ENCODE data around the gene BLTP1.
A peak's percentile ranks its signal among the peaks of the same experiment; 100 is the strongest.
"Not testable (repeated sequence)": the region's sequence is repeated elsewhere in the genome, so short reads cannot be mapped to it uniquely, and the experiment has no call there.

Gene BLTP1

GRCh38 chr4:122151982-122152710, at the start of gene BLTP1:
Gene BLTP1 (plus strand): TSS chr4:122152331. CDS start chr4:122170648, 18,317 bp downstream.
- no peak for TF ChIP-seq GATA1 (IDR thresholded peaks at IDR 0.05; ENCODE audit: low read depth, low read length)
- TF ChIP-seq POLR2A (IDR thresholded peaks at IDR 0.05; ENCODE audit: low read length): peak; percentile 79
- DNase-seq: peak; percentile 91 to 94

GRCh38 chr4:122104184-122104583, 47.9 kb upstream of the BLTP1 start:
- TF ChIP-seq GATA1 (IDR thresholded peaks at IDR 0.05; ENCODE audit: low read depth, low read length) (no peak), POLR2A (IDR thresholded peaks at IDR 0.05; ENCODE audit: low read length) (no peak)
- no peak for DNase-seq

GRCh38 chr4:122107680-122108079, 44.5 kb upstream of the BLTP1 start:
- TF ChIP-seq POLR2A (IDR thresholded peaks at IDR 0.05; ENCODE audit: low read length) (no peak), GATA1 (IDR thresholded peaks at IDR 0.05; ENCODE audit: low read depth, low read length) (no peak)
- DNase-seq: no peak

DNA sequence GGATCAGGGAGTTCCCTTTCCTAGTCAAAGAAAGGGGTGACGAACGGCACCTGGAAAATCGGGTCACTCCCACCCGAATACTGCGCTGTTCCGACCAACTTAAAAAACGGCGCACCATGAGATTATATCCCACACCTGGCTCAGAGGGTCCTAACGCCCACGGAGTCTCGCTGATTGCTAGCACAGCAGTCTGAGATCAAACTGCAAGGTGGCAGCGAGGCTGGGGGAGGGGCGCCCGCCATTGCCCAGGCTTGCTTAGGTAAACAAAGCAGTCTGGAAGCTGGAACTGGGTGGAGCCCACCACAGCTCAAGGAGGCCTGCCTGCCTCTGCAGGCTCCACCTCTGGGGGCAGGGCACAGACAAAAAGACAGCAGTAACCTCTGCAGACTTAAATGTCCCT, 41.8 kb upstream of the BLTP1 start:
- not testable (repeated sequence) for DNase-seq

- TF ChIP-seq POLR2A (IDR thresholded peaks at IDR 0.05; ENCODE audit: low read length) (no peak), GATA1 (IDR thresholded peaks at IDR 0.05; ENCODE audit: low read depth, low read length) (no peak)
- DNase-seq: peak; percentile 36 to 57
Observed at GRCh38 chr4:122117743-122118142, 34.4 kb upstream of the BLTP1 start.

DNA sequence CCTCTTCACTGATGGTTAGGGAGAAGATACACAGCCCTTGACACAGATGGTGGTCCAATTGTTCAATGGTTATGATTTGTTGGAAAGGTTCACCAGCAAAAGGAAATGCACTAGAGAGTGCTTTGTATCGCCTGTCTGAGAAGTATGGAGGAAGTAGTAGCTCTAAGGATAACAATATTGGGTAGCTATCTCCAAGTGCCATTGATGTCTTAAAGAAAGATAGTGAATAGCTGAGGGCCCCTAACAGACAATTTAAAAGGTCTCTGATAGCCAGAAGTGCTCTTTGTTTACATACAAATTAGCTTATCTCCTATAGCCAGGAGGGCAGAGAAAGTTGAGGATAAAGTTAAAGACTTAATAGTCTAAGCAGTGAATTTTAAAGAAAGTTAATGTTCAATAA, 33.9 kb upstream of the BLTP1 start:
- DNase-seq: peak; percentile 49 to 79
- TF ChIP-seq GATA1 (IDR thresholded peaks at IDR 0.05; ENCODE audit: low read depth, low read length) (no peak), POLR2A (IDR thresholded peaks at IDR 0.05; ENCODE audit: low read length) (no peak)

DNA sequence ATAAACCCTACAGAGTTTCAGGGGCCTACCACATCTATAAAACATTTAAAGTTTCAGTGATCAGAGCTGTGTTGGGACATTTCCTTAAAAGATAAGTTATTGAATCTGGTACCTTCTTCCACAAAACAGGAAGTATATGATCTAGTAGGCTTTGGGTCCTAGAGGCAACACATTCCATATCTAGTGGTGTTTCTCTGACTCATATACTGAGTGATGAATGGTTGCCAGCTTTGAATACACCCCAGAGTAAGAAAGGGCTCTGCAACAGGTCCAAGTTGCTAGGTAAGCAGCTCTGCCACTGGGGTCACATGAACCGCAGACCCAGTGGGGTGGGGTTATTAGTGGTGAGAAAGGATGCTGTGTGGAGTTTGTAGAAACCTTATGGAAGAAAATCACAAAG, 32.4 kb upstream of the BLTP1 start:
- TF ChIP-seq POLR2A (IDR thresholded peaks at IDR 0.05; ENCODE audit: low read length) (no peak), GATA1 (IDR thresholded peaks at IDR 0.05; ENCODE audit: low read depth, low read length) (no peak)

DNA sequence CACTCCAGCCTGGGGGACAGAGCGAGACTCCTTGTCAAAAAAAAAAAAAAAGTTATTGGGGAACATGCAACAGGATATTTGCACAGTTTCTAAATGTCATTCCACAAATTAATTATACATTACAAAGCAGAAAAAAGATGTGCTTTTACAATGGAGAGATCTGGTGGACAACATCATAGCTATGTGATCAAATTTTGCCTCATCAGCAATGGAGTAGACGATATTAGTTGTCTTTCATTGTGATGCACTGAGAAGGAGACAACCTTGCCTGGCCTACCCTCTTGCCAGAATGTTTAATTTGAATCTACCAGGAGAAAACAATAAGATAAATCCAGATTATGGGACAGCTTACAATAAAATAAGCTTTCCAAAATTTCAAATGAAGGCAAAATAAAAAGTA, 30.5 kb upstream of the BLTP1 start:
- TF ChIP-seq GATA1 (IDR thresholded peaks at IDR 0.05; ENCODE audit: low read depth, low read length) (no peak), POLR2A (IDR thresholded peaks at IDR 0.05; ENCODE audit: low read length) (no peak)
- no peak for DNase-seq

More for the DNA sequence above, 32.4 kb upstream of the BLTP1 start:
- DNase-seq: no peak

- TF ChIP-seq GATA1 (IDR thresholded peaks at IDR 0.05; ENCODE audit: low read depth, low read length): no peak
- TF ChIP-seq POLR2A (IDR thresholded peaks at IDR 0.05; ENCODE audit: low read length): no peak
- DNase-seq: peak in 1 of 2 experiments; percentile 58
Observed at GRCh38 chr4:122122083-122122482, 30.0 kb upstream of the BLTP1 start.

- DNase-seq: no peak
- TF ChIP-seq GATA1 (IDR thresholded peaks at IDR 0.05; ENCODE audit: low read depth, low read length) (no peak), POLR2A (IDR thresholded peaks at IDR 0.05; ENCODE audit: low read length) (no peak)
Observed at GRCh38 chr4:122129061-122129460, 23.1 kb upstream of the BLTP1 start.

DNA sequence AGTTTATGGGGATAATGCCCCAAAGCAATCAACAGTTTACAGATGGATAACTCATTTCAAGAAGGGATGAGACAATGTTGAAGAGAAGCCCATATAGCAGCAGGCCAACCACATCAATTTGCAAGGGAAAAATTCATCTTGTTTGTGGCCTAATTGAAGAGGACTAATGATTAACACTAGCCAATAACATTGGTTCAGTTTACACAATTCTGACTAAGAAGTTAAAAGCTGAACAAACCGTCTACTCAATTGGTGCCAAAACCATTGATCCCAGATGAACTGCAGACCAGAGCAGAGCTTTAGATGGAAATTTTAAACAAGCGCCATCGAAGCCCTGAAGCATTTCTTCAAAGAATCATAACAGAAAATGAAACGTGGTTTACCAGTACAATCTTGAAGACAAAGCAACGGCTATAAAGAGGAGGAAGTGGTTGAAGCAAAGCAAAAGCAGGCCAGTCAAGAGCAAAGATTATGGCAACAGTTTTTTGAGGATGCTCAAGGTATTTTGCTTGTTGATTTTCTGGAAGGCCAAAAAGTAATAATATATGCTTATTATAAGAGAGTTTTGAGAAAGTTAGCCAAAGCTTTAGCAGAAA, 20.5 kb upstream of the BLTP1 start:
- TF ChIP-seq POLR2A (IDR thresholded peaks at IDR 0.05; ENCODE audit: low read length): no peak
- DNase-seq: no peak

GRCh38 chr4:122132891-122133290, 19.2 kb upstream of the BLTP1 start:
- no peak for DNase-seq
- TF ChIP-seq POLR2A (IDR thresholded peaks at IDR 0.05; ENCODE audit: low read length): no peak
- no peak for TF ChIP-seq GATA1 (IDR thresholded peaks at IDR 0.05; ENCODE audit: low read depth, low read length)

GRCh38 chr4:122139139-122139538, 13.0 kb upstream of the BLTP1 start:
- no peak for DNase-seq
- TF ChIP-seq GATA1 (IDR thresholded peaks at IDR 0.05; ENCODE audit: low read depth, low read length) (no peak), POLR2A (IDR thresholded peaks at IDR 0.05; ENCODE audit: low read length) (no peak)

GRCh38 chr4:122140834-122141233, 11.3 kb upstream of the BLTP1 start:
- DNase-seq: no peak
- TF ChIP-seq GATA1 (IDR thresholded peaks at IDR 0.05; ENCODE audit: low read depth, low read length) (no peak), POLR2A (IDR thresholded peaks at IDR 0.05; ENCODE audit: low read length) (no peak)

- TF ChIP-seq POLR2A (IDR thresholded peaks at IDR 0.05; ENCODE audit: low read length) (no peak), GATA1 (IDR thresholded peaks at IDR 0.05; ENCODE audit: low read depth, low read length) (no peak)
- DNase-seq: no peak
Observed at GRCh38 chr4:122142687-122143086, 9.4 kb upstream of the BLTP1 start.

All from erythroblast (primary cell).